ENCODE data around the gene POPDC2.

GRCh38 chr3:119697394-119697793, 37.0 kb upstream of the POPDC2 start:
- TF ChIP-seq CTCF (conservative IDR thresholded peaks at IDR 0.05 in 1 of 2, IDR thresholded peaks at IDR 0.05 in 1 of 2; ENCODE audit: extremely low read depth in 1 of 2, insufficient read depth in 1 of 2, low read depth in 1 of 2, low read length in 2 of 2): no peak
- TF ChIP-seq EZH2 (IDR thresholded peaks at IDR 0.05; ENCODE audit: borderline replicate concordance, low read length): no peak
